Measurements from ENCODE around the gene FASTKD1.
"Not testable (repeated sequence)": the region's sequence is repeated elsewhere in the genome, so short reads cannot be mapped to it uniquely, and the experiment has no call there.

FASTKD1 gene

DNA sequence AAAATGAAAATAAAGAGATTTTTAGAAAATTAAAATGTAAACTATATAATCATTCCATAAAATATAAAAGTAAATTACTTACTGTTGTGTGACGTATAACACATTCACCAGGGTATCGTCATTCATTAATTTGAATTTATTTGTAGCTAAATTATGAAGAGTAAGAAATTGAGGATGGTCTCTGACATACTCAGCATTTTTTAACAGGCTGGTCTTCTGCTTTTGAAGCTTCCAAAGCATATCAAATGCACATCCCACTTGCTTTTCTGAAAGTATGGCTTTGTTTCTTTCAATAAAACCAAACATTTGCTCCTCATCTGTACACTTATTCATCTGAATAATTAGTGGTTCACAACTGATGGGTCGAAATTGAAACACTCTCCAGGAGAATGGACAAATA is 2.1 kb downstream of the FASTKD1 start:
- DNase-seq (ENCODE audit: low read depth in 2 of 2), result no peak
- no peak overlapping the region for H3K4me3 ChIP-seq (replicated peaks in 1 of 2; ENCODE audit: low read depth in 2 of 2, low read length in 2 of 2)
- TF ChIP-seq, protein P1, sequence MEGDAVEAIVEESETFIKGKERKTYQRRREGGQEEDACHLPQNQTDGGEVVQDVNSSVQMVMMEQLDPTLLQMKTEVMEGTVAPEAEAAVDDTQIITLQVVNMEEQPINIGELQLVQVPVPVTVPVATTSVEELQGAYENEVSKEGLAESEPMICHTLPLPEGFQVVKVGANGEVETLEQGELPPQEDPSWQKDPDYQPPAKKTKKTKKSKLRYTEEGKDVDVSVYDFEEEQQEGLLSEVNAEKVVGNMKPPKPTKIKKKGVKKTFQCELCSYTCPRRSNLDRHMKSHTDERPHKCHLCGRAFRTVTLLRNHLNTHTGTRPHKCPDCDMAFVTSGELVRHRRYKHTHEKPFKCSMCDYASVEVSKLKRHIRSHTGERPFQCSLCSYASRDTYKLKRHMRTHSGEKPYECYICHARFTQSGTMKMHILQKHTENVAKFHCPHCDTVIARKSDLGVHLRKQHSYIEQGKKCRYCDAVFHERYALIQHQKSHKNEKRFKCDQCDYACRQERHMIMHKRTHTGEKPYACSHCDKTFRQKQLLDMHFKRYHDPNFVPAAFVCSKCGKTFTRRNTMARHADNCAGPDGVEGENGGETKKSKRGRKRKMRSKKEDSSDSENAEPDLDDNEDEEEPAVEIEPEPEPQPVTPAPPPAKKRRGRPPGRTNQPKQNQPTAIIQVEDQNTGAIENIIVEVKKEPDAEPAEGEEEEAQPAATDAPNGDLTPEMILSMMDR (IDR thresholded peaks at IDR 0.05; ENCODE audit: low read depth, low read length), result no peak

DNA sequence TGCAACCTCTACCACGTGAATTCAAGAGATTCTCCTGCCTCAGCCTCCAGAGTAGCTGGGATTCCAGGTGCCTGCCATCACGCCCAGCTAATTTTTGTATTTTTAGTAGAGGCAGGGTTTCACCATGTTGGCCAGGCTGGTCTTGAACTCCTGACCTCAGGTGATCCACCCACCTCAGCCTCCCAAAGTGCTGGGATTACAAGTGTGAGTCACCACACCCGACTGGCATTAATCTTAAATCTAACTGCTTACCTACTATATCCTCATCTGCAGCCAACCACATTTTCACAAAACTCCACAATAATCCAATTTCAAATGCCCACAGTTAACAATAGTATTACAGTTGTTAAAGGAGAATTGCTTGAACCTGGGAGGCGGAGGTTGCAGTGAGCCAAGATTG is 2.9 kb downstream of the FASTKD1 start:
- DNase-seq (ENCODE audit: low read depth in 2 of 2); H3K4me3 ChIP-seq (replicated peaks in 1 of 2; ENCODE audit: low read depth in 2 of 2, low read length in 2 of 2): not testable (repeated sequence)

DNA sequence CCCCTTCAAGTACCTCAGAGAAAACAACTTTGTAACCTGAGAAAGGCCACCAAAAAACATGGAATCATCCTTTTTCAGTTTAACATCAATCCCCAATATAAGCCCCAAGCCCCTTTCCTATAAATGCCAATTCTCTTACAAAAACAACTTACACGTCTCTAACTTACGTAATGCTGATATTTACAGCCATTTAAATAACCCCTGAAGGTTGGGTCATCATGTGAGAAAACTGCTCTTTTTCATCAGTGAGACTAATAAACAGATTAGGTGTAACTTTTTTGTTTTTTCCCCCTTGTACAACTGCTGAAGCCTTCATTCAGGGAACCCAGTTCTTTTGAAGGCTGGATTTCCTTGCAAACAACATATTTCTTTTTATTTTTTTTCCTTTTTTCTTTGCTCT is 3.7 kb downstream of the FASTKD1 start:
- TF ChIP-seq, protein P1 (IDR thresholded peaks at IDR 0.05; ENCODE audit: low read depth, low read length), result no peak
- no peak for DNase-seq (ENCODE audit: low read depth in 2 of 2)
- no peak overlapping the region for H3K4me3 ChIP-seq (replicated peaks in 1 of 2; ENCODE audit: low read depth in 2 of 2, low read length in 2 of 2)

DNA sequence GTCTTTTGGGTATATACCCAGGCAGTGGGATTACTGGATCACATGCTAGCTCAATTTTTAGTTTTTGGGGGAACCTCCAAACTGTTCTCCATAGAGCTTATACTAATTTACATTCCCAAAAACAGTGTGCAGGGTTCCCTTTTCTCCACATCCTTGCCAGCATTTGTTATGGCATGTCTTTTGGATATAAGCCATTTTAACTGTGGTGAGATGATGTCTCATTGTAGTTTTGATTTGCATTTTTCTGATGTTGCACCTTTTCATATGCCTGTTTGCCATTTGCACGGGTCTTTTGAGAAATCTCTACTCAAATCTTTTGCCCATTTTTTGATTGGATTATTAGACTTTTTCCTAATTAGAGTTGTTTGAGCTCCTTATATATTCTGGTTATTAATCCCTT is 8.0 kb downstream of the FASTKD1 start:
- DNase-seq (ENCODE audit: low read depth in 2 of 2), result no peak
- TF ChIP-seq, protein P1 (IDR thresholded peaks at IDR 0.05; ENCODE audit: low read depth, low read length), result no peak

DNA sequence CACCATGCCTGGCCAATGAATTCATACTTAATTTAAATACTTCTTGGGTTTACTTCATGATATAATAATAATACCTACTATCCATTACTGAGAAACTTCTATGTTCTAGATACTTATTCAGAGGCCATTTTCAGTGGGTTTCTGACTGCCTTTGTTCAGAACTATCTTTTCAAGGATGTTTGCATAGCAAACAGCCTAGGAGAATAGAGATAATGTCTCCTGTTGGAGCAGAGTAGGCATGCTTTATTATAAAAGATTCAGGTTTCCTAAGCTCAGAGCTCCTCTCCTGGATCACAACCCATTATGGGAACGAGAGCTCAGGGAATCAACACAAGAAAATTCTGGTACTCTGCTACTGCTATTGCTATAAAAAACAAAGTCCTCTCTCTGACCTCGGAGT is 11.1 kb downstream of the FASTKD1 start:
- no peak overlapping the region for H3K4me3 ChIP-seq (replicated peaks in 1 of 2; ENCODE audit: low read depth in 2 of 2, low read length in 2 of 2)
- TF ChIP-seq, protein P1 (IDR thresholded peaks at IDR 0.05; ENCODE audit: low read depth, low read length), result no peak
- no peak for DNase-seq (ENCODE audit: low read depth in 2 of 2)

More for the DNA sequence above, 8.0 kb downstream of the FASTKD1 start:
- H3K4me3 ChIP-seq (replicated peaks in 1 of 2; ENCODE audit: low read depth in 2 of 2, low read length in 2 of 2), result no peak overlapping the region

DNA sequence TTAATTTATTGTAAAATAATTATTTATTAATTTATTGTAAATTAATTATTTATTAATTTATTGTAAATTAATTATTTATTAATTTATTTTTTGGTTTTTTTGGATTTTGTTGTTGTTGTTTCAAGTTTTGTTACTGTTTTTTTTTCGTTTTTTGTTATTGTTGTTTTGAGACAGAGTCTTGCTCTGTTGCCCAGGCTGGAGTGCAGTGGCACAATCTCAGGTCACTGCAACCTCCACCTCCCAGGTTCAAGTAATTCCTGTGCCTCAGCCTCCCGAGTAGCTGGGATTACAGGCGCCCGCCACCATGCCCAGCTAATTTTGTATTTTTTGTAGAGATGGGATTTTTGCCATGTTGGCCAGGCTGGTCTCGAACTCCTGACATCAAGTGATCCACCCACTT is 11.6 kb downstream of the FASTKD1 start:
- H3K4me3 ChIP-seq (replicated peaks in 1 of 2; ENCODE audit: low read depth in 2 of 2, low read length in 2 of 2); DNase-seq (ENCODE audit: low read depth in 2 of 2): not testable (repeated sequence)

DNA sequence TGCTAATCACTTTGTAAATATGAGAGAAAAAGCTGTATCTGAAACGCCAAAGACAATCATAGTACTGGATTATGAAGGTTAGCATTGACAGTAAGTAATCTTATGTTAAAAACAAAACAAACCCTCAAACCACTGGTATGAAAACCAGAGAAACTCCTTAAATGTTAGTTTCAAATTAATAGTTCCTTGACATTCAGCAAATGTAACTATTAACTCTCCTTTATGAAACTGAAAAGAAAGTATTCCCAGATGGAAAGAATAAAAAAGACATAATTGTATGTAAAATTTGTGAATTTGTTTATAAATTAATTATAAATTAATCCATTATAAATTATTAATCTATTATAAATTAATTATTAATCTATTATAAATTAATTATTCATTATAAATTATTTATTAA is 12.3 kb downstream of the FASTKD1 start:
- TF ChIP-seq, protein P1 (IDR thresholded peaks at IDR 0.05; ENCODE audit: low read depth, low read length), result no peak
- no peak for DNase-seq (ENCODE audit: low read depth in 2 of 2)
- no peak overlapping the region for H3K4me3 ChIP-seq (replicated peaks in 1 of 2; ENCODE audit: low read depth in 2 of 2, low read length in 2 of 2)

DNA sequence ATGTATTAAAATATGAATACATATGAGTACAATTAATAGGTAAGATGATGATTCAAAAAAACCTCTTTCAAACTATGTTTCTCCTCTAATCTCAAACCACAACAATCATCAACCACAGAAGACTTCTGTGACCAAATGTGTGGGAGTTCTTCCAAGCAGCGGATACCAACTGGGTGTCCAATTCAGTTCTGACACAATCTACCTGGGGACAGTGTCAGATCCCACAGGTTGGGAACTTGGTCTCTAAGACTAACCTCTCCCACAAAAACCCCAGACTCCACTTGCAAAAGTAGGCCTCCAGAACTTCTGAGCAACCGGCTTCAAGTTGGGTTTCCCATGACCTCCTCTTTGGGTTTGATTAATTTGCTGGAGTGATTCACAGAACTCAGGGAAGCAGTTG is 26.9 kb downstream of the FASTKD1 start:
- DNase-seq (ENCODE audit: low read depth in 2 of 2), result no peak
- TF ChIP-seq, protein P1 (IDR thresholded peaks at IDR 0.05; ENCODE audit: low read depth, low read length), result no peak

More for the DNA sequence above, 26.9 kb downstream of the FASTKD1 start:
- no peak overlapping the region for H3K4me3 ChIP-seq (replicated peaks in 1 of 2; ENCODE audit: low read depth in 2 of 2, low read length in 2 of 2)
